Glomerular endothelial cell (primary cell): ENCODE measurements around the gene FMN1. TPM values are rescaled to one million over a fixed set of nuclear protein-coding genes. Genes with fewer than 3 reads are reported as not detected.

ENCODE experiments used
- total RNA-seq: library from RNA; depleted of rRNA; stranded (reverse); fragments of >200 nt; gene quantifications from 2 replicates; pipeline ENCODE4 v1.2.3, GENCODE V29; 2015

The FMN1 gene
- total RNA-seq, 1 donor from 2014 or later, result 0.58 TPM

Other genes with a start within 250 kb of the FMN1 start
- gene RYR3, start 116.3 kb upstream of the FMN1 start, total RNA-seq, result 0.44 TPM in 1 of 2 replicates, not detected in the other